Activated CD4-positive, alpha-beta T cell treated with anti-CD3 and anti-CD28 coated beads, Interleukin-10, Interleukin-2, amounts not matched to agents 100 ng/mL and 50 ng/mL, durations not matched to agents 16 hours and 8 hours (primary cell): Measurements from ENCODE around the gene IFT172.

ENCODE experiments used
- DNase-seq: peaks from one replicate; pipeline ENCODE4 v3.0.0-alpha.2; 2020

Gene IFT172

DNA sequence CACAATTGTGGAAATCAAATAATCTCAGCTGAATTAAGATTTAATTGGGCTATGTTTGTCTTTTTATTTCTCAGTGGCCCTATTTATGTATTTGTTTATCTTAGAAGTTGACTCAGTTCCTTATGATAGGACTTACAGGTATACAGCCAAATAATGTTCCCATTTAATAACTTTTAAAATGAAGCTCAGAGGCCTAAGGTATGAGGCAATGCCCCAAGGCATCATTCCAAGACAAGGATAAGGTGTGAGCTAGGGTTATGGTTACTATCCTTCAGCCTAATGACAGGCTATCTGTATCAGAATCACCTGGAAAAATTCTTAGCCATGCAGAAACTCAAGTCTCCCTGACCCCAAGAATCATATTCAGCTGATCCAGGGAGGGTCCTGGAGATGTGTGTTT lies 68.5 kb downstream of the IFT172 start:
- DNase-seq: no peak

DNA sequence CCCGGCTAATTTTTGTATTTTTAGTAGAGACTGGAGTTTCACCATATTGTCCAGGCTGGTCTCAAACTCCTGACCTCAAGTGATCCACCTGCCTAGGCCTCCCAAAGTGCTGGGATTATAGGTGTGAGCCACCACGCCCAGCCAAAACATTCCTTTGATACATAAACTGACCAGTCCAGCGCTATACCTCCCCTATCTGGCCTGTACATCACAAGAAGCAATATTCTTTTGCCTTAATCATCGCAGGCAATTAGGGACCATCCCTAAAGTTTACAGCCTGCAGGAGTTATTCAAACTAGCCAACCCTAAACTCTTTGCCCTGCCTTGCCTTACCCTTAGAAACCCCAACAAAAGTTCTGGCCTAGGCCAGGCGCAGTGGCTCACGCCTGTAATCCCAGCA lies 73.4 kb downstream of the IFT172 start:
- no peak for DNase-seq

DNA sequence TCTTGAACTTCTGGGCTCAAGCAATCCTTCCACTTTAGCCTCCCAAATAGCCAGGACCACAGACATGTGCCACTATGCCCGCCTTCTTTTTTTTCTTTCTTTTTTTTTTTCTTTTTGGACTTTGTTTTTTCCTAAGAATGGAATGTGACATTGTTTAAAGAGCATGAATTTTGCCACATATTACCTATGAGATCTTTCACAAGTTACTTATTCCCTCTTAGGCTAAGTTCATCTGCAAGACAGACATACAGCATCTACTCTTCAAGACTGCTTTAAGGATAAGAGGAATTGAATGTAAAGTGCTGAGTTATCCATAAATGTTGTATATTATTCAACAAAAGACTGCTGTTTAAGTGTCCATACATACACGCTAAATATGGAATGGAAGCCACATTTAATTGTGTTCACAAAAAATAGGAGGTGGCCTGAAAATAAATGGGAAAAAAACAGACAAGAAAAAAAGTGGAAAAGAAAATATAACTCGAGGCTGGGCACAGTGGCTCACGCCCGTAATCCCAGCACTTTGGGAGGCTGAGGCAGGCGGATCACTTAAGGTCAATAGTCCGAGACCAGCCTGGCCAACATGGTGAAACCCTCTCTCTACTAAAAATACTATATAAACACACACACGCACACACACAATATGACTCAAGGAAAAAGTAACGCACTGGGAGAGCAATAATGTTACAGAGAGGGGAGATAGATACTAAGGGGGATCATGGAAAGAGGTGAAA lies 77.0 kb downstream of the IFT172 start:
- no peak for DNase-seq

DNA sequence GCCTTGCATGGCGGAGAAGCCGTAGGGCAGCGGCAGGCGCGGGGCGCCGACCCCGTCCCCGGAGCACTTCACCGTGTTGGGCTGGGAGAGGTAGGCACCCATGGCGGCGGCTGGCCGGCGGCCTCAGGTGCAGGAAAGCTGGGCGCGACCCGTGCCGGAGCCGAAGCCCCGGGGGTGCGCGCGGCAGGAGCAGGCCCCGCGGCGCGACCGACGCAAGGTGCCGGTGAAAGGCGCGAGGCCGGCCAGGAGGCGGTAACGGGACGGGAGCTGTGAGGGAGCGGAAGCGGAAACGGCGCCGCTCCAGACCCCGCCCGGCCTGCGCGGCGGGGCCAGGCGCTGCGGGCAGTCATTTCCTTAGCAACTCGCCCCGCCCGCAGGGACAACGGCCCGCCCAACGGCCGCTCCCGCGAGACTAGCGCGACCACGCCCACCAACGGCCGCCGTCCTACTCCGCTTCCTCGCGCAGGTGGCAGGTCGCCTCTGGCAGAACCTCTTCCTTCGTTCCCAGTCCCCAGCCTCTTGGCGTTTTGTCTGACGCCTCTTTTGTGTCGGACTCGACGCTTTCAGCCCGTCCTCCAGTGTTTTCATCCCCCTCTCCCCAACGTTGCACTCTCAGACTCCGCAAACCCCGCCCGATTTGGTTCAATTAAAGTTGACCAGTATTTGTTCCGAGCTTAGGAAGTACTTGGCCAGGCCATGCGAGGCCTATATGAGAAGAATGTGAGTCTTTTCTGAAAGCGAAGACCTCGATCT lies 80.0 kb downstream of the IFT172 start, which contains the start of gene PPM1G:
Gene PPM1G (minus strand): TSS at position 271 of the 753 bp plus-strand sequence. CDS start 169 bp downstream, at position 102.
- DNase-seq: peak; percentile 97

DNA sequence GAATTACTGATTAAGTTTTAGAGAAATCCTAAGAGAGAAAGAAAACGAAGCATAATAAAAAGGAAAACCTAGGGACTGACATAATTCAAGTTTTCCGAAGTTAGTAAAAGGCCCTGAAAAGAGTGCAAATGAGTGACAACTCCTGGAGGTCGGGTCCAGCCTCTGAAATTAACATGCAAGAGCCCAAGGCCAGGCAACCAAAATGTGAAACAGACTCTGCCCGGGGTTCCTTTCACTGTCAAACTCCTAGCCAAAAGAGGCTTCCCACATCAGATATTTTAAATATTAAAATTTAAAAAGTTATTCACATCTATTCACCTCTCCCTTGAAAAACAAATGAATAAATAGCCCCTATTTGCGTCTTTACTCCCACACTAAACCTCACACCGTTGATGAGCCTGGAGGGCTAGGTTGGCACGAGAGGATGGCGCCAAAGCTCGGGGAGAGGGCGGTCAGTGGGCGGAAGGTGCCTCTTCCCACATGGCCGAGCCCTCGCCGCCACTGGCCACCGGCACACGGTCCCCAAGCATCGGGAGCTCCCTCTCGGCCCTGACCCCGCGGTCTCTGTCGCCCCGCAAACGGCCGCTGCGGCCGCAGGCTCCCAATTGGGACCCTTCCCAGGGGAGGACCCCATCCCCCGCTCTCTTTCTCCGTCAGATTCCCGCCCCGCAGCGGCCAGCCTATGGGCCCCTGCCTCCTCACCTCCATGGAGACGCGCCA lies 80.8 kb downstream of the IFT172 start:
- DNase-seq: peak; percentile 33

DNA sequence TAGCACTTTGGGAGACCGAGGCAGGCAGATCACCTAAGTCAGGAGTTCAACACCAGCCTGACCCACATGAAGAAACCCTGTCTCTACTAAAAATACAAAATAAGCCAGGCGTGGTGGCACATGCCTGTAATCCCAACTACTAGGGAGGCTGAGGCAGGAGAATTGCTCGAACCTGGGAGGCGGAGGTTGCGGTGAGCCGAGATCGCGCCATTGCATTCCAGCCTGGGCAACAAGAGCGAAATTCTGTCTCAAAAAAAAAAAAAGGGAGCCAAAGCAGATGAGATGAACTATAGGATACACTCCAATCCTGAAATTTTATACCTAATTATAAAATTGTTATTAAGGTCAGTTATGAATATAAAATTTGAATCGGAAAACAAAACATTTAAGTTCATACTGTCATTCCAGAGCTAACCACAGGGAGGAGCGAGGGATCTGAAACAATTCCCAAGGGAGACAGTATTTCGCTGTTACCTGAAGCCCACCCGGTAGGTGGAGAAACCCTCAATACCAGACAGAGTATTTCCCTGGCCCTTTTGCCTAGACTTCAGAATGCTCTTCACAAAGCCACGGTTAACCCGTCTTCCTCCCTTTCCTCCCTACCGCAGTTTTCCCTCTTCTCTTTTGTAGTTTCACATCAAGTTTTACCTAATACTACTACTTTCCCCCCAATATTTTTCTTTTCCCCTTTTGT lies 81.6 kb downstream of the IFT172 start:
- DNase-seq: no peak

DNA sequence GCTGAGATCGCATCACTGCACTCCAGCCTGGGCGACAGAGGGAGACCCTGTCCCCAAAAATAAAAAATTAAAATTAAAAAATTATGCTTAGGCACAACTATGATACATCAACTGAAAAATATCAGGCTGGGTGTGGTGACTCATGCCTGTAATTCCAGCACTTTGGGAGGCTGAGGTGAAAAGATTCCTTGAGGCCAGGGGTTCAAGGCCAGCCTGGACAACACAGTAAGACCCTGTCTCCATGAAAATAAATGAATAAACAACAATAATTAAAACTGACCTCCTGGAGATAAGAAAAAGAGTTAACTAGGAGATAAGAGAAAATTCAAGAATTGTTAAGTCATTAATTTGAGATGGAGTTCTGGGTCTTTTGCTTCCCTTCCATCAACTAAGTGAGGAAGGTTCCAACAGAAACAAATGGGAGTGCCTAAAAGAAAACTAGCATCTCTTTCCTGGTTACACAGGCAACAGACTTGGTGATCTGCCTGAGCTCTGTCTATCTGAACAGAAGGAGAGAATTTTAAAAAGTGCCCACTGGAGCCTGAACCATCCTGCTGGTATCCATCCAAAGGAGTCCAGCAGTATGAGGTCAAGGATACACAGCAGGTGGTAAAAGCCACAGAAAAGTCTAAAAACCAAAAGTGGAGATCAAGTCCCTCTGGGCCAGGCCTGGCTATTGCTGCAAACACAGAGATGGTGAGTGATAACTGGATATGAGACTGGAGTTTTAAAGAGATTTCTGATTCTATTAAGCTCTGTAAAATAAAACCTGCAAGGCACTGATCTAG lies 89.0 kb downstream of the IFT172 start:
- DNase-seq: no peak

DNA sequence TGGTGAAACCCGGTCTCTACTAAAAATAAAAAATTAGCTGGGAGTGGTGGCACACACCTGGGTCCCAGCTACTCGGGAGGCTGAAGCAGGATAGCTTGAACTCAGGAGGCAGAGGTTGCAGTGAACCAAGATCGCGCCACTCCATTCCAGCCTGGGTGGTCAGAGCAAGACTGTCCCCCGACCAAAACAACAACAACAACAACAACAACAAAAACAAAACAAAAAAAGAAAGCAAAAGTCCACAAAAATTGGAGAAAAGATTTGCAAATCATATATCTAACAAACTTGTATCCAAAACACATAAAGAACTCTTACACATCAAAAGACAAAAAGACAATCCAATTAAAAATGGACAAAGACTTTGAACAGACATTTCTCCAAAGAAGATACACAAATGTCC lies 90.6 kb downstream of the IFT172 start:
- DNase-seq: no peak
